ENCODE measurements around the gene TMEM41B. TPM values are rescaled to one million over a fixed set of nuclear protein-coding genes. Genes with fewer than 3 reads are reported as not detected.

Gene TMEM41B
- total RNA-seq, 2 donors from 2014 or later: 25.4 to 35.9 TPM

DNA sequence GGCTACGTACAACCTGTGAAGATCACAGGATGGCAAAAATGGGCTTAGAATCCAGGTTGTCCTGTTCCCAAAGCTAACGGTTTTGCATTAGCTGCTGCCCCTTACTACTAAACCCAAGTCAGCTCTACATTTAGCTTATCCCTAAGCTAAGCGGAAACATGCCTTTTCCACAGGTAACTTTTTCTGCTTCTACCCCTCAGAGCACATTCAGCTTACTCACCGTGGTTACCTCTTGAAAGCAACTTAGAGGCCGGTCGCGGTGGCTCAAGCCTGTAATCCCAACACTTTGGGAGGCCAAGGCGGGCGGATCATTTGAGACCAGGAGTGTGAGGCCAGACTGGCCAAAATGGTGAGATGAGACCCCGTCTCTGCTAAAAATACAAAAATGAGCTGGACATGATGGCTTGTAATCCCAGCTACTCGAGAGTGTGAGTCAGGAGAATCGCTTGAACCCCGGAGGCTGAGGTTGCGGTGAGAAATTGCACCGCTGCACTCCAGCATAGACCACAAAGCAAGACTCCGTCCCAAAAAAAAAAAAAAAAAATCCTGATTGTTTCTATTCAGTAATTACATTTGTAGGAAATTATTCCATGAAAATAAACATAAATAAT is 790 bp upstream of the TMEM41B start:
- ATAC-seq: no peak
- H3K9me3 ChIP-seq: no peaks in the 10 kb centered on the region
- H3K27me3 ChIP-seq: no peaks in the 10 kb centered on the region
- intact Hi-C loops (cut with DNase I): loop anchor here (10.0 kb wide), 1 partner anchor 70 kb away; the partner anchor contains the start of gene IPO7
- peak; percentile 5 to 24 (median 16) for DNase-seq
- H3K27ac ChIP-seq: peak overlapping the region; percentile 82 to 95 (median 89)
- TF ChIP-seq, protein P1, sequence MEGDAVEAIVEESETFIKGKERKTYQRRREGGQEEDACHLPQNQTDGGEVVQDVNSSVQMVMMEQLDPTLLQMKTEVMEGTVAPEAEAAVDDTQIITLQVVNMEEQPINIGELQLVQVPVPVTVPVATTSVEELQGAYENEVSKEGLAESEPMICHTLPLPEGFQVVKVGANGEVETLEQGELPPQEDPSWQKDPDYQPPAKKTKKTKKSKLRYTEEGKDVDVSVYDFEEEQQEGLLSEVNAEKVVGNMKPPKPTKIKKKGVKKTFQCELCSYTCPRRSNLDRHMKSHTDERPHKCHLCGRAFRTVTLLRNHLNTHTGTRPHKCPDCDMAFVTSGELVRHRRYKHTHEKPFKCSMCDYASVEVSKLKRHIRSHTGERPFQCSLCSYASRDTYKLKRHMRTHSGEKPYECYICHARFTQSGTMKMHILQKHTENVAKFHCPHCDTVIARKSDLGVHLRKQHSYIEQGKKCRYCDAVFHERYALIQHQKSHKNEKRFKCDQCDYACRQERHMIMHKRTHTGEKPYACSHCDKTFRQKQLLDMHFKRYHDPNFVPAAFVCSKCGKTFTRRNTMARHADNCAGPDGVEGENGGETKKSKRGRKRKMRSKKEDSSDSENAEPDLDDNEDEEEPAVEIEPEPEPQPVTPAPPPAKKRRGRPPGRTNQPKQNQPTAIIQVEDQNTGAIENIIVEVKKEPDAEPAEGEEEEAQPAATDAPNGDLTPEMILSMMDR (IDR thresholded peaks at IDR 0.05): no peak
- TF ChIP-seq POLR2A (IDR thresholded peaks at IDR 0.05): no peak
- H3K36me3 ChIP-seq (replicated peaks in 1 of 2; ENCODE audit: insufficient read depth in 1 of 2, low read depth in 2 of 2): no peaks in the 10 kb centered on the region
- 48 to 53% methylated on average over 16 of the region's 16 CpGs for WGBS, 2 donors
- H3K4me3 ChIP-seq: no peak overlapping the region
- peaks cover 24% of the 10 kb centered on the region for H3K4me1 ChIP-seq

DNA sequence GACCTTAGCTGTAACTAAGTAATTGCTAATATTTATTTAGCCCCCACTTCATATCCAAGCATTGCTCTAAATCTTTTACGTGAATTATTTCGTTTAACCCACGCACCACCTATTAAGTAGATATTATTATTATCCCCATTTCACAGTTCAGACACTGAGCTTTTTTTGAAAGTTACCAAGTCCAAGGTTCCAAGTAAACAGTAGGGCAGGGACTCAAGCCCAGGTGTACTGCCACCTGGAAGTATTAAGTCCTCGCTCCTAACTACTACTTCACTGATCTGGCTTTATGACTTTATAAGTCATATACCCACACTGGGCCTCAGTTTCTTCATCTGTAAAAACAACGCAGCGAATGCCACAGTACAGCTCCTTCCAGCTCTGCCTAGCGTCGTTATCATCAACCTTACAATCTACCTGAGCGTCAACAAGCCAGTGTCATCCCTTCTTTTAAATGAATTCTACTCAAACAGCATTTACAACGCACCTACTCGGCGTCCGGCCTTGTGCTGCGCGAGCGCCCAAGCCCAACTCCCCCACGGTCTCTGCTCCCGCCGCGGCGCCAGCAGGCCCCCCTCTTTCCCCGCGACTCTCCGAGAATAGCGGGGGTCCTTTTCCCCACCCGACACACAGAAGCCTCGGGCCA is 624 bp downstream of the TMEM41B start:
- DNase-seq: peak in 2 of 4 donors; percentile 17 to 34
- Histone ChIP-seq H3K27me3 (no peaks in the 10 kb centered on the region), H3K36me3 (replicated peaks in 1 of 2; ENCODE audit: insufficient read depth in 1 of 2, low read depth in 2 of 2) (no peaks in the 10 kb centered on the region), H3K4me1 (peaks cover 24% of the 10 kb centered on the region), H3K9me3 (no peaks in the 10 kb centered on the region), H3K4me3 (peak overlapping the region; percentile 84 to 94), H3K27ac (peak overlapping the region; percentile 64 to 95 (median 87))
- ATAC-seq: peak; percentile 7
- 1 to 2% methylated on average over 25 to 27 of the region's 27 CpGs for WGBS, 2 donors
- intact Hi-C loops (cut with DNase I): loop anchor here (10.0 kb wide), 1 partner anchor 71 kb away; the partner anchor contains the start of gene IPO7
- TF ChIP-seq POLR2A (IDR thresholded peaks at IDR 0.05): no peak
- TF ChIP-seq, protein P1 (IDR thresholded peaks at IDR 0.05): no peak

DNA sequence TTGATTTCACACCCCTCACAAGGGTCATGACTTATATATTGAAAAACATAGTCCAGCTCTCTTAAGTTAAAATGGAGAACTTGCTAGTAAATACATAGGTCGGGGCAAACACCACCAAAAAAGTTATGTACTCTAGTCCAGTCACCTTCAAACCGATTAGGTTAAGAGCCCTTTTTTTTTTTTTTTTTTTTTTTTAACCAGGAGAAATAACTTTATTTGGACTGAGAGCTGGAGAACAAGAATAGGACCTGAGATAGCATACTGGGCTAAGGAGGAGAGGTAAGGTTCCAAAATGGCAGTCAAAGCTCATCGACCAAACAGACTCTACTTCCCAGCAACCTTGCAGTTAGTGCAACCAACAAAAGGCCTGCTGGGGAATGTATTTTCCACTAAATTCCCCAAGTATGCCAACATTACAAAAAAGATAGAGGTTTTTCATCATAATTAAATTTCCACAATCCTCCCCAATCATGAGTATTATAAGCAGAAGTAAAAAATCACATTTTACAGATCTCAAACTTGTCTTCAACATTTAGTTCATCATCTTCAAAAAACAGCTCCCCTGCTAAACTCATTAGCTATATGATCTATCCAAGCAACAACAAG is 3.8 kb downstream of the TMEM41B start:
- ATAC-seq: no peak
- WGBS, 2 donors: 73 to 87% methylated on average over 3 of the region's 3 CpGs
- Histone ChIP-seq H3K9me3 (no peaks in the 10 kb centered on the region), H3K36me3 (replicated peaks in 1 of 2; ENCODE audit: insufficient read depth in 1 of 2, low read depth in 2 of 2) (no peaks in the 10 kb centered on the region), H3K4me1 (peaks cover 24% of the 10 kb centered on the region), H3K27ac (no peak overlapping the region), H3K4me3 (no peak overlapping the region), H3K27me3 (no peaks in the 10 kb centered on the region)
- no peak for DNase-seq
- intact Hi-C loops (cut with DNase I): loop anchor here (10.0 kb wide), 1 partner anchor 74 kb away; the partner anchor contains the start of gene IPO7
- TF ChIP-seq POLR2A (IDR thresholded peaks at IDR 0.05): no peak
- TF ChIP-seq, protein P1 (IDR thresholded peaks at IDR 0.05): no peak

DNA sequence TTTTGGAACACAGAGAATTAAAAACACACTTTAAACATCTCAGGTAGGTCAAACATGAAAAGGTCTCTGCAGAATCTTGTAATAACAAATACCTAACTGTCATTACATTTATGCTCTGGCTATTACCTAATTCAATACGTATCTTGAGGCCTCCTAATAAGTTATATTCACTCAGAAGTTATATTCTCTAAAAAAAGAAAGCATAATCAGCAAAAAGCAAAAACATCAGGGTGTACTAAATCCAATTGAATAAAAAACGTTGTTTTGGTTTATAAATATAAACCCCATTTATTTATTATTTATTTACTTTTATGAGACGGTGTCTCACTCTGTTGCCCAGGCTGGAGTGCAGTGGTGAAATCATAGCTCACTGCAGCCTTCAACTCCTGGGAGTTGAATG is 10.2 kb downstream of the TMEM41B start:
- no peaks in the 10 kb centered on the region for H3K36me3 ChIP-seq (replicated peaks in 1 of 2; ENCODE audit: insufficient read depth in 1 of 2, low read depth in 2 of 2)
- no peak overlapping the region for H3K4me3 ChIP-seq
- intact Hi-C loops (cut with DNase I): no loop called here
- no peak overlapping the region for H3K27ac ChIP-seq
- 80% methylated on average over 3 of the region's 3 CpGs for WGBS, 2 donors
- H3K4me1 ChIP-seq: no peaks in the 10 kb centered on the region
- H3K9me3 ChIP-seq: no peaks in the 10 kb centered on the region
- TF ChIP-seq POLR2A (IDR thresholded peaks at IDR 0.05): no peak
- TF ChIP-seq, protein P1 (IDR thresholded peaks at IDR 0.05): no peak
- H3K27me3 ChIP-seq: no peaks in the 10 kb centered on the region
- ATAC-seq (no peak), DNase-seq (no peak)
